GM12878 (cell line): ENCODE measurements around the gene DAAM2. TPM values are rescaled to one million over a fixed set of nuclear protein-coding genes. Genes with fewer than 3 reads are reported as not detected.

ENCODE experiments used
- ATAC-seq: fragments of 200-7000 bp; cut with Tn5 transposase; 3 replicates; pipeline ENCODE4 v1.9.1; 2020; ENCODE audit warnings: mild to moderate bottlenecking, moderate library complexity
- BruUV-seq: library from RNA; stranded (reverse); fragments of 400-500 nt; replicated peaks from 2 replicates; lab custom pipeline; 2021; lab: Mats Ljungman, UMichigan
- CTCF ChIA-PET: fragments of 300-600 bp; sonication (Branson Sonifier 250); formaldehyde crosslinking; extraction: SDS; loops from one replicate; lab custom pipeline; 2021; ENCODE audit warnings: inconsistent platforms; lab: Yijun Ruan, JAX
- POLR2A ChIA-PET: fragments of 350-600 bp; formaldehyde crosslinking; extraction: SDS; loops from one replicate; lab custom pipeline; 2021; ENCODE audit warnings: inconsistent platforms; lab: Charles Lee
- RAD21 ChIA-PET: fragments of 300-600 bp; sonication (Branson Sonifier 250); formaldehyde crosslinking; loops from one replicate; lab custom pipeline; 2023; ENCODE audit warnings: antibody characterized with exemption; ENCODE audit not compliant: unreplicated experiment; lab: Charles Lee
- SMC1A ChIA-PET: fragments of 300-600 bp; sonication (Branson Sonifier 250); formaldehyde crosslinking; loops from one replicate; lab custom pipeline; 2023; ENCODE audit not compliant: unreplicated experiment, uncharacterized antibody; lab: Charles Lee
- DNase-seq: peaks from one replicate; pipeline ENCODE4 v3.0.0-alpha.2; 2011; ENCODE audit warnings: low read depth, low spot score
- FAIRE-seq: peaks from 3 replicates; lab custom pipeline; 2011; peaks lifted over from hg19 to GRCh38; lab: Jason Lieb, UNC
- H2AFZ ChIP-seq: 2 replicates; pipeline ENCODE4 v1.6.0; 2011; ENCODE audit warnings: low read depth, low read length, control low read depth; ENCODE audit not compliant: control insufficient read depth
- H3K27ac ChIP-seq: 2 replicates; pipeline ENCODE4 v1.5.1; 2011; ENCODE audit warnings: control low read depth; ENCODE audit not compliant: control insufficient read depth, insufficient read depth
- H3K27me3 ChIP-seq, 2 experiments: replicated peaks in 1 of 2; 2 replicates each; pipeline versions ENCODE4 v1.6.0 to v1.6.1; 2011; ENCODE audit warnings: low read length in 1 of 2; ENCODE audit not compliant: control insufficient read depth in 2 of 2, insufficient read depth in 2 of 2
- H3K36me3 ChIP-seq, 2 experiments: 2 replicates each; pipeline ENCODE4 v1.5.1; 2011; ENCODE audit warnings: low read length in 1 of 2; ENCODE audit not compliant: control insufficient read depth in 2 of 2, insufficient read depth in 2 of 2
- H3K4me1 ChIP-seq: 2 replicates; pipeline ENCODE4 v1.6.1; 2011; ENCODE audit warnings: mild to moderate bottlenecking, low read length, moderate library complexity, mixed read lengths; ENCODE audit not compliant: control insufficient read depth, insufficient read depth
- H3K4me2 ChIP-seq: 2 replicates; pipeline ENCODE4 v1.6.0; 2011; ENCODE audit warnings: control low read depth; ENCODE audit not compliant: control insufficient read depth, insufficient read depth
- H3K4me3 ChIP-seq: fragments of 200-600 bp; sonication (generic); 2 replicates; pipeline ENCODE4 v1.5.1; 2016
- H3K79me2 ChIP-seq: 2 replicates; pipeline ENCODE4 v1.6.0; 2011; ENCODE audit warnings: low read length; ENCODE audit not compliant: control insufficient read depth, insufficient read depth
- H3K9ac ChIP-seq: 2 replicates; pipeline ENCODE4 v1.8.0; 2011; ENCODE audit warnings: low read length, control low read depth, mixed read lengths; ENCODE audit not compliant: control insufficient read depth, insufficient read depth
- H3K9me3 ChIP-seq: replicated peaks from 3 replicates; pipeline ENCODE4 v1.5.1; 2011; ENCODE audit warnings: mild to moderate bottlenecking, low read length; ENCODE audit not compliant: control insufficient read depth, insufficient read depth
- H4K20me1 ChIP-seq: 2 replicates; pipeline ENCODE4 v1.6.0; 2011; ENCODE audit not compliant: control insufficient read depth, insufficient read depth
- ASH2L ChIP-seq: fragments of 300-600, 200-600 bp; sonication (generic); IDR thresholded peaks from 2 replicates; pipeline ENCODE4 v1.6.1; 2017; ENCODE audit warnings: low read depth, mild to moderate bottlenecking, borderline replicate concordance
- CREB1 ChIP-seq: IDR thresholded peaks from 2 replicates; pipeline ENCODE4 v1.6.1; 2012; ENCODE audit warnings: low read depth, mild to moderate bottlenecking, inconsistent platforms
- FOXM1 ChIP-seq: IDR thresholded peaks from 2 replicates; pipeline ENCODE4 v1.6.1; 2012; ENCODE audit warnings: low read depth, mild to moderate bottlenecking, inconsistent platforms, low read length, moderate library complexity
- IKZF1 ChIP-seq: fragments of 450-650 bp; conservative IDR thresholded peaks from 2 replicates; pipeline ENCODE4 v1.6.1; 2017; ENCODE audit warnings: antibody characterized with exemption, mild to moderate bottlenecking
- MYB ChIP-seq: fragments of 150-350 bp; IDR thresholded peaks from 2 replicates; pipeline ENCODE4 v1.6.1; 2014; ENCODE audit warnings: mild to moderate bottlenecking, low read depth, low read length, borderline replicate concordance
- SPI1 ChIP-seq: IDR thresholded peaks from 2 replicates; pipeline ENCODE4 v1.6.1; 2011; ENCODE audit warnings: low read depth, mild to moderate bottlenecking, low read length, moderate library complexity, borderline replicate concordance; ENCODE audit not compliant: insufficient read depth
- SREBF2 ChIP-seq: IDR thresholded peaks from 2 replicates; pipeline ENCODE4 v1.6.1; 2012; ENCODE audit warnings: mild to moderate bottlenecking, low read length
- STAT1 ChIP-seq: fragments of 450-650 bp; conservative IDR thresholded peaks from 2 replicates; pipeline ENCODE4 v1.6.1; 2014; ENCODE audit warnings: antibody characterized with exemption, mild to moderate bottlenecking
- TAF1 ChIP-seq: IDR thresholded peaks from 2 replicates; pipeline ENCODE4 v1.6.1; 2011; ENCODE audit warnings: mild to moderate bottlenecking, low read depth, low read length, borderline replicate concordance
- ZZZ3 ChIP-seq: IDR thresholded peaks from 2 replicates; pipeline ENCODE4 v1.6.1; 2011; ENCODE audit warnings: low read depth; ENCODE audit not compliant: control insufficient read depth, insufficient read length
- WGBS: methylation state at CpG from one replicate; pipeline ENCODE4 v1.1.6; 2016; ENCODE audit warnings: low lambda C conversion rate; ENCODE audit not compliant: insufficient replicate concordance, insufficient coverage; ENCODE audit errors: missing lambda C conversion rate; 5-methylcytosine and 5-hydroxymethylcytosine counted together
- in situ Hi-C: fragments of 300-500 bp; cut with MboI; formaldehyde crosslinking; loops from 9 replicates; pipeline ENCODE4 v1.14.3; 2018; ENCODE audit warnings: mixed read lengths
- intact Hi-C: fragments of 100-400 bp; cut with micrococcal nuclease; formaldehyde crosslinking; loops from one replicate; pipeline ENCODE4 v1.14.2; 2022; ENCODE audit not compliant: unreplicated experiment
- polyA plus RNA-seq, 11 experiments: library from polyadenylated mRNA; depleted of rRNA in 4 of 11; unstranded in 6 of 11; stranded (reverse) in 5 of 11; fragments of >200 nt; fragmentation: Nextera tagmentation in 4 of 11; fragmentation: Illumina TruSeq in 1 of 11; extraction: Ambion mirVana in 4 of 11; extraction: Trizol in 1 of 11; gene quantifications; 1 replicate in 1 of 11; 2 replicates in 10 of 11; pipeline versions ENCODE4 v1.2.1 to v1.2.3, GENCODE V29; 2011 to 2016; ENCODE audit warnings: inconsistent platforms in 2 of 11, missing spikeins in 2 of 11, low read depth in 1 of 11
- total RNA-seq, 4 experiments: library from RNA; depleted of rRNA in 3 of 4; stranded (reverse); fragments of >200 nt in 3 of 4; fragmentation: Illumina TruSeq in 1 of 4; extraction: Trizol in 1 of 4; gene quantifications; 2 replicates each; pipeline versions ENCODE4 v1.2.1 to v1.2.3, GENCODE V29; 2013 to 2021
- TF ChIP-seq, protein P1 (sequence below): fragments of 450-650 bp; IDR thresholded peaks from 2 replicates; pipeline ENCODE4 v1.6.1; 2017; ENCODE audit warnings: low read depth, mild to moderate bottlenecking, moderate library complexity

The DAAM2 gene
- total and polyA plus RNA-seq, 10 of the 15 experiments (the other 5 are each of a cell fraction or from before 2014, with no cell fraction given): 0.05 to 0.22 TPM; not detected in 8

DNA sequence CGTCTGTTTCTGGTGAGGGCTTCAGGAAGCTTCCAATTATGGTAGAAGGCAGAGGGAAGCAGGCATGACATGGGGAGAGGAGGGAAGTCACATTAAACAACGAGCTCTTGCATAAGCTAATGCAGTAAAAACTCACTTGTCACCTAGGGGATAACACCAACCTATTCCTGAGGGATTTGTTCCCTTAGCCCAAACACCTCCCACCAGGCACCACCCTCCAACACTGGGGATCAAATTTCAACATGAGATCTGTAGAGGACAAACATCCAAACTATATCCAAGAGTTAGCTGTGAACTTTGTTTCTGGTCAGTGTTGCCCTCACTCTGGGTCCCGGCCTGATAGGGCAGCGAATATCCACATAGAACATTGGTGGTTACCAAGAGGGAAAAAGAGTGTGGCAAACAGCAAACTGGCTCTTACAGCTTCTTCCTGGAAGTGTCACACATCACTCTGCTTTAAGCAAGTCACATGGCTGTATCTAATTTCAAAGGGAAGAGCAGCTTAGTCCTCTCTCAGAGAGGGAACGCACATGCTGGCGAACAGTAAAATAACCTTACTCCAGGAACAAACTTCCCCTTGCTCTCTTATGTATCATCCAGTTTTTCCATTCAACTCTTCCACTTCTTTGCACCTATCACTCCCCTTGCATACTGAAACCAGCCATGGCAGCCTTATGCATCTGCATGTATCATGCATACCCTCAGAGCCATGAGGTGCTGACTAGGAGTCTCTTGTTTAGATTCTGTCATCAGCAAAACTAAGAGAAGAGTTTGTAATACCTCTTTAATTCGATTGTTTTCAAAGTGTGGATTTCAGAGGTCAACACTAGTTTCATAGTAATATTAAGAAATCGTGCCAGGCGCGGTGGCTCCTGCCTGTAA, 146.8 kb downstream of the DAAM2 start:
- no peak for DNase-seq
- Histone ChIP-seq H2AFZ (no peak overlapping the region), H3K4me3 (no peak overlapping the region), H3K4me2 (no peak overlapping the region)
- no peak for TF ChIP-seq STAT1
- TF ChIP-seq FOXM1: no peak
- TF ChIP-seq SREBF2: no peak
- TF ChIP-seq TAF1: no peak
- TF ChIP-seq ZZZ3: no peak
- TF ChIP-seq MYB: no peak
- no peak for TF ChIP-seq CREB1
- TF ChIP-seq, protein P1, sequence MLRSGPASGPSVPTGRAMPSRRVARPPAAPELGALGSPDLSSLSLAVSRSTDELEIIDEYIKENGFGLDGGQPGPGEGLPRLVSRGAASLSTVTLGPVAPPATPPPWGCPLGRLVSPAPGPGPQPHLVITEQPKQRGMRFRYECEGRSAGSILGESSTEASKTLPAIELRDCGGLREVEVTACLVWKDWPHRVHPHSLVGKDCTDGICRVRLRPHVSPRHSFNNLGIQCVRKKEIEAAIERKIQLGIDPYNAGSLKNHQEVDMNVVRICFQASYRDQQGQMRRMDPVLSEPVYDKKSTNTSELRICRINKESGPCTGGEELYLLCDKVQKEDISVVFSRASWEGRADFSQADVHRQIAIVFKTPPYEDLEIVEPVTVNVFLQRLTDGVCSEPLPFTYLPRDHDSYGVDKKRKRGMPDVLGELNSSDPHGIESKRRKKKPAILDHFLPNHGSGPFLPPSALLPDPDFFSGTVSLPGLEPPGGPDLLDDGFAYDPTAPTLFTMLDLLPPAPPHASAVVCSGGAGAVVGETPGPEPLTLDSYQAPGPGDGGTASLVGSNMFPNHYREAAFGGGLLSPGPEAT: no peak
- no peak for TF ChIP-seq IKZF1
- TF ChIP-seq SPI1: no peak
- TF ChIP-seq ASH2L: no peak
- TF ChIP-seq, all 136 proteins: peak for 0
- 53% methylated on average over 10 of the region's 10 CpGs for WGBS
- Histone ChIP-seq H4K20me1 (no peaks in the 10 kb centered on the region), H3K36me3 (no peaks in the 10 kb centered on the region), H3K9ac (no peak overlapping the region), H3K9me3 (no peaks in the 10 kb centered on the region), H3K79me2 (no peaks in the 10 kb centered on the region), H3K4me1 (no peaks in the 10 kb centered on the region), H3K27ac (no peak overlapping the region), H3K27me3 (no peaks in the 10 kb centered on the region; a peak in 1 of 4 replicates)
- in situ Hi-C loops: no loop called here
- ChIA-PET SMC1A (interaction anchor here (0.8 to 1.1 kb wide), 2 partner anchors 45 to 370 kb away, joined by 3 read pairs; no protein-coding TSS in a partner anchor), CTCF (interaction anchor here (1.1 kb wide), 2 partner anchors 11 to 563 kb away, joined by 3 read pairs; no protein-coding TSS in a partner anchor), POLR2A (no interaction called here), RAD21 (no interaction called here)
- FAIRE-seq: no peak
- ATAC-seq: no peak
- BruUV-seq: no TSS peak
- intact Hi-C loops: no loop called here
